Stimulated activated CD4-positive, alpha-beta T cell treated with anti-CD3 and anti-CD28 coated beads, Interleukin-2, amount 100 ng/mL, for 4 hours (primary cell): ENCODE data around the gene MTRF1L.
"Not testable (repeated sequence)": the region's sequence is repeated elsewhere in the genome, so short reads cannot be mapped to it uniquely, and the experiment has no call there.

Source experiments
- DNase-seq: peaks from one replicate; pipeline ENCODE4 v3.0.0-alpha.2; 2020; ENCODE audit warnings: low read depth

The MTRF1L gene

DNA sequence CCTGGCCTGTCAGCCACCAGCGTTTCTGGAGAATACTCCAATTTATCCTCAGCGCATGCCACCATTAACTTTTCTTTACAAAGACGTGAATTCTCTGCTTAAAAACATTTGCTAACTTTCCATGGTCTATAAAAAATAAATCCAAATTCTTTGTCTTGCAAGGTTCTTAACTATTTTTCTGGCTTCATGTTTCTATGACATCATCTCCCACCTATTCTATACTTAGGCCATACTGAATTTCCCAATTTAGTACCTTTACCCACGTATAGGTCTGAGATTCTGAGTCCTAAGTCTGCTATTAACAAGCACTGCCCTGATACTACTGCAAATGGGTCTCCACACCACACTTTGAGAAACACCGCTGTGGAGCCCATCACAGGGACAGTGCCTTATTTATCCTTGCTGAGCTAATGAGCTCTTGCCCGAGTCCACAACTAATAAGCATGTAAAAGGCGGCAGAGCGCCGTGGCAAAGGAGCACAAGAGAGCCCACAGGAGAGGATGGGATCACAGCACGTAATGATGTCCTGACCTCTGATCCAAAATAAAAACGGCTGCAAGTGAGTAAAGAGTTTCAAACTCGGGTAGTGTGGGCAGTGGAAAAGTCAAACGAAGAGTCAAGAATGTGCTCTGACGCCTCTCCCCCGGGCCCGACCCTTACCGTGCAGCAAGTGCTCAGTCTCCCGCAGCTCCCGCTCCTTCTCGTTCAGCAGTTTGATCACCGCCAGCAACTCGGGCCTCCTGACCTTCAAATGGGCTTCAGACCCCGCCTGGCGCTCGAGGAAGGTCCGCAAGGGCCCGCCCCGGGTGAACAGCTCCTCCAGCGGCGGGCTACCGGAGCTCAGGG, 519 bp downstream of the MTRF1L start:
- peak; percentile 9 for DNase-seq

DNA sequence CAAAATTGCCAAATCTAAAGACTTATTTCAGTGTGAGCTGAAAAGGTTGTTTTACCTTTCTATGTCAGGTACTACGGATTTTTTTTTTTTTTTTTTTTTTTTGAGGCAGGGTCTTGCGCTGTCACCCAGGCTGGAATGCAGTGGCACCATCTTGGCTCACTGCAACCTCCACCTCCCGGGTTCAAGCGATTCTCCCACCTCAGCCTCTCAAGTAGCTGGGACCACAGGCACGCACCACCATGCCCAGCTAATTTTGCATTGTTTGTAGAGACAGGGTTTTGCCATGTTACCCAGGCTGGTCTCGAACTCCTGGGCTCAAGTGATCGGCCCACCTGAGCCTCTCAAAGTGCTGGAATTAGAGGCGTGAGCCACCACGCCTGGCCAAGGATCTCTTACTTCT, 1.7 kb downstream of the MTRF1L start:
- not testable (repeated sequence) for DNase-seq

DNA sequence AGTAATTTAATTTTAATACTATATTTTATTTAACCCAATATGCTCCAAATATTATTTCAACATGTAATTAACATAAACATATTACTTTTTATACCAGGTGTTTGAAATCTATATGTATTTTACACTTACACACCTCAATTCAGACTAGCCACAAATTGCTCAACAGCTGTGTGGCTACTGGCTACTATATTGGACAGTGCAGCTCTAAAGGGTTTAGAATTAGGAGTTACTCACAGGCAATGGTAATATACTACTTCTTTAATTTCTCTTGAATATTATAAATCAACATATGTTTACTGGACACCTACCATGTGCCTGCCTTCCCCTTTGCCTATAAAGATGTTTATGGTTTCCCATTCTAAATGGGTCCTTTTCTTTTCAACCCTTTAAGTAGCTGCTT, 2.3 kb downstream of the MTRF1L start:
- no peak for DNase-seq

DNA sequence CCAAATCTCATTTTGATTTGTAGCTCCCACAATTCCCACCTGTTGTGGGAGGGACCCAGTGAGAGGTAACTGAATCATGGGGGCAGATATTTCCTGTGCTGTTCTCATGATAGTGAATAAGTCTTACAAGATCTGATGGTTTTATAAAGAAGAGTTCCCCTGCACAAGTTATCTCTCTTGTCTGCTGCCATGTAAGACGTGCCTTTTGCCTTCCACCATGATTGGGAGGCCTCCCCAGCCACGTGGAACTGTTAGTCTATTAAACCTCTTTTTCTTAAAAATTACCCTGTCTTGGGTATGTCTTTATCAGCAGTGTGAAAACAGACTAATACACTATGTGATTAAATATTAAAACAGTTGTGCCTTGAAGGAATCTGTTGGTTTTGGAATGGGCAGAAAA, 3.0 kb downstream of the MTRF1L start:
- not testable (repeated sequence) for DNase-seq

DNA sequence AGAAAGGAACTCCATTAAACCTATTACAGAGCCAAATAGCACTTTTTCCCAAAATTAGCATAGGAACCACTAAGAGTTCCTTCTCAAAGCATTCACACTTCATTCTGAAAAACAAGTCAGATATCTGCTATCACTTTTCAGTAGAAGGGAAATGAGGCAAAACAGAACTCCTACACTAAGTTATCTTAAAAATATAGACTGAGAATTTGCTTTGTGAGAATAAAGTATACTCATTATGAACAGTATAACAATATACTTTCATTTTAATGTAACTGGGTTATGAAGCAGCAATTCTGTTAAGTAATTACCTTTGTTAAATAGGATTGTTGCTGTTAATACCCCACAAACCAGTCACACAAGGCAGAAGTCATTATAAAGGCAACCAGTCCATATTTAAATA, 8.7 kb downstream of the MTRF1L start:
- DNase-seq, result no peak

DNA sequence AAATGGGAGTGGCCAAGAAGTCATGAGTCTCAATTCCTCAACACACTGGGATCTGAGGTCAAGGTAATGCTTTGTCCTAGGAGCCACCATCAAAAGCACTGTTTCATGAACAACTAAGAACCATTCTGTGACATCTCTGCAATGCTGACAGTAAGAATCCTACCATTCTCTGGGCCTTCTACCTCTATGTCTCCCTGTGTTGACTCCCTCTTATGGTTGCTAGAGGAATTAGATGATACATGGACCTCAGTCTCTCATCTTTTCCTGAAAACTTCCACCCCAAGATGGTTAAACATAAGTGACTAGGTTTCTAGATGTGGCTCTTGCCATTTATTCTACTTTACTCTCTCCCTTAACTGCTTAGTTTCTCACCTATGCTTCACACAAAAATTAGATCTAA, 9.1 kb downstream of the MTRF1L start:
- DNase-seq, result no peak

DNA sequence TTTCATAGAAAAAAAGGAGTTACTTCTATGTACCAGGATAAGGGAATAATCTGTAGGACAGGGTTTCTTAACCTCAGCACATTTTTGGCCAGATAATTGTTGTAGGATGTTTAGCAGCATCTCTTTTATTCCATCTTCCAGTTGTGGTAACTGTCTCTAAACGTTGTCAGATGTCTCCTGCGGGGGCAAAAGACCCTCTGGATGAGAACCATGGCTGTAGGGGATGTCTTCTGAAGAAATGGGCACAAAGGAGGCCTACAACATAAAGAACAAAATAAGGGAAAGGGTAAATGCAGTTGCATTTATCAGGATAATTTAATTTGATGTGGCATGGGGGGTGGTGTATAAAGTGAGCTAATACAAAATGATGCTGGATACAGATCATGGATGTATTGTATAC, 15.5 kb downstream of the MTRF1L start:
- DNase-seq, result no peak

DNA sequence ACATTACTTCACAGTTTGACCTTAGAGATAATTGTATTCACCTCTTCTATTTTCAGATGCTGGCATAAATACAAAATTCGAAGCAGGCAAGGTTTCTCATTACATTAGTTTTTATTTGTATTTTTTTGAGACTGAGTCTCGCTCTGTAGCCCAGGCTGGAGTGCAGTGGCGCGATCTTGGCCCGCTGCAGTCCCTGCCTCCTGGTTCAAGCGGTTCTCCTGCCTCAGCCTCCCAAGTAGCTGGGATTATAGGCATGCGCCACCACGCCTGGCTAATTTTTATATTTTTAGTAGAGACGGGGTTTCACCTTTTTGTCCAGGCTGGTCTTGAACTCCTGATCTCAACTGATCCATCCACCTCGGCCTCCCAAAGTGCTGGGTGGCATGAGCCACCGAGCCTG, 17.2 kb downstream of the MTRF1L start:
- not testable (repeated sequence) for DNase-seq

DNA sequence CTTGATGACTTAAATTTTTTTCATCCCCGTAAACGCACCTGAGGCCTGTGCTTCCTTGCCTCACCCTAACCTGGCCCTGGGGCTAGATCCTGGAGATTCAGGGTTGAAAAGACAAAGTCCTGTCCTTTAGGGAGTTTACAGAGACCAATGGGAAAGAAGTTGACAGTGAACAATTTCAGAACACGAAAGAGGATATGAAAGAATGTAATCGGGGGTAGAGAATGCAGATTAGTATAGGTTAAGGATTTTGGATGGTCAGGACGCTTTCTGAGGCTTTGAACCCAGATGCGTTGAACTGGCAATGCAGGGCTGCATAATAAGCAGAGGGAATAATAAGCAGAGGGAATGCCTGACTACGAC, 18.0 kb downstream of the MTRF1L start:
- no peak for DNase-seq

DNA sequence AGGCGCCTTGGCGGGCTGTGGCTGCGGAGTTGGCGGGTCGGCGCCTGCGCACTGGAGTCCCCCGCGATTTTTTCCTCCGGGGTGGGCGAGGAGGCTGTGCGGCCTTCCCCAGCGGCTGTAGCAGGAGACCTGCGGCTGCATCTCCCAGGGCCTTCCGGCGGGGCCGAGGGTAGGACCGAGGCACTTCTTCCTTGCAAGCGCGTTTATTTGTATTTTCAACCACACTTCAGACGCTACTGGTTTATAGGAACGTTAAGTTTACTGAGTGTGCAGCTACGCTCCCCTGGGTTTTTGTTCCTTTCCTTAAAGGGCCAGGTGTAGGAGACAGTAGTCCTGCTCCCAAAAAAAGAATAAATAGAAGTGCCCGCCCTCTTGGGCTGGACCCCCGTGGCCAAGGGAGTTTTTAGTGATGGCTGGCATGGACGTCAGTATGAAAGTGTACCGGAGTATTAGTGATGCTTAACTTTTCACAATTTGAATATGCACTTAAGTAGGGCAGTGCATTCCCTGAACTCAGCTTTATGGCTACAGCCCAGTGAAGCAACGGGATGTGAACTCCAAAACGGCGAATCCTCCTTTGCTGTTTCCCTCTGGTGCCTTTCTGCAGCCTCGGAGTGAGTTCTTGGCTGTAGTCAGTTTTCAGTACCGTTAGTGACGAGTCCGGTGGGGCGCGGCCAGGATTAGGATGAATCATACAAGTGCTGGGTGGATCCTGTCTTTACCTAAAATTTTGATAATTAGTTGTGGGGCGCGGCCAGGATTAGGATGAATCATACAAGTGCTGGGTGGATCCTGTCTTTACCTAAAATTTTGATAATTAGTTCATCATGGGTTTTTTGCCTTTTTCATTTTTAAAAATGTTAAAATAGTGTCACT, 18.6 kb downstream of the MTRF1L start:
- peak; percentile 89 for DNase-seq

DNA sequence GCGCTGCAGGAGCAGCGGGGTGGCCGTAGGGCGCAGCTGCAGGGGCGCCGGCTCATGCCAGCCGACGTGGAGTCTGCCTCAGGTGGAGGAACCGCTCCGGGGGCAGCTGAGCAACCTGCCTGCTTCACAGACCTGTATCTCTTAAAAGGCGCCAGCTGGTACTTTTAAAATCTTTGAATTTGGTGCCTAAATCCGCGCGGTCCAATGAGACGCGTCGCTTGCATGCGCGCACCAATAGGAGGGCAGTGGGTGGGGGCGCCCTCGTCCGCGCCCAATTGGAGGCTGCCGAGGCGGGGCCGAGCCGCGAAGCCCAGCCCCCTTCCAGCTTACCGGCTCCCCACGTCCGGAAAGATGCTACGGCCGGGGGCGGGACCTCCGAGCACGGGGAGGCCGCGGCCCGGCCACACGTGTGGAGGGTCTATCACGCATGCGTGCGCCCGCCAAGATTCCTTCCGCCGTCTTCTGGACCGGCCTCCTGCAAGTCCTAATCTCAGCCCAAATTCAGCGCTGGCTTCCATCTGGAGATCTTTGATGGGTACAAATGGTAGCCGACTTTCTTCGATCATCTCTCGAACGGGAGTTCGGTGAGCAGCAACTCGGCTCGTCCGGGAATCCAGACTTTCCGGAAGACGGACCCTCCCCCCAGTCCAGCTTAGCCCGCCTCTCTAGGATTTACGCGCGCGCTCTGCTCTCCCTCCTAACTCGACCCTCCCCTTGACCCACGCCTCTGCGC, 19.4 kb downstream of the MTRF1L start, which contains the start of gene FBXO5:
TSS of gene FBXO5 (minus strand) at position 138 of the 733 bp plus-strand sequence. CDS start at position 56, 82 bp downstream.
- DNase-seq, result peak; percentile 97

DNA sequence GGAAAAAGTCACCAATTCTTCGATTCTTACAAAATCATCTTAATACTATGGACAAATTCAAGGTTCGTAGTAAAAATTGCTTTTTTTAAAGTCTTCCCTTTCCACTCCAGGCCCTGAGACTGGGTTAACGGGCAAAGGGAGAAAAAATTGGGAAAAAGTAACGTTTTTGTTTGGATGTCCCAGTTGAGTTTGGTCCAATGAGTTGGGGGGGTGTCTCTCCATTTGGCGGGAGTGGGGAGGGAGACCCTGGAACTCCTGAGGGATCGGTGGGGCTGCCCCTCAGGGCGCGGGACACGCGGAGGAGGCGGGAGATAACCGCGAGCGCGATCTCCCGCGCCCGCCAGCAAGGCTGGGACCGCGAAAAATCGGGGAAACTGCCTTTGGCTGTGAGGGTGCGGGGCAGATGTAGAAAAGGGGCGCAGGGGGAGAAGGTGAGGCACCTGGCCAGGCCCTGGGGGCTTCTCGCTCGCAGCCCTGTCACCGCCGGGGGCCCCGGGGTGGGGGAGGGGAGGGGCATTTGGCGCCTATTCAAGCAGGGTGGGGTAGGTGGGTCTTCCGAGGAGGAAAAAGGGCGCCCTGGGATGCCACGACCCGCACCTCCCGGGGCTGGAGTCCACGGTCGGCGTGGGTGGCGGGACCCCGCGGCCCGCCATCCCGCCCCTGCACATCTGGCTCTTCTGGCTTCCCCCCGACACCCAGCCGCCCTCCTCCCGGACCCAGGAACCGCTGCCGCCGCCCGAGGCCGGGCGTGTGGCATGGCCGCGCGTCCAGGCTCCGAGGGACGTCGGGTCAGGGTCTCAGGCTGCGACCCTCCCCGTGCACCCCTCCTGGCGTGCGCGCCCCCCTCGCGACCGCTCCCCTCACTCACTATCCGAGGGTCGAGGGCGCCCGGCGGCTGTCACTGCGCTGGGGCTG, 20.3 kb downstream of the MTRF1L start:
- DNase-seq, result no peak

DNA sequence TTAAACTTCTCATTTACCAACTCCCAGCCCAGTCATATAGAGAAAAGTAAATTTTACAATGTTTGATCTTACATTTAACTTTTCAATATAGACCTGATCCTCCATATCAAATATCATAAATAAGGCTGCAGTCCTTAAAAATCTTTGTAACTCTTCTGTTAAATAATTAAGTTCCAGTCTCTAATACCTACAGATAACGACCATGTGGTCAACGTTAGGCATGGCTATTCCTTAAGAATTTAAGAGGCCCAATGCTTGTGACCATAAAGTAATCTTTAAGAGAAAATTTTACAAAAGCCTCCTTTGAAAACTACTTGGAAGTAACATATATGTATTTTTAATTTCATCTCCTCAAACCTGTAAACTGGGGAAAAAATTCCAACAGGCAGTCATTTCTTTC, 21.3 kb downstream of the MTRF1L start:
- no peak for DNase-seq

DNA sequence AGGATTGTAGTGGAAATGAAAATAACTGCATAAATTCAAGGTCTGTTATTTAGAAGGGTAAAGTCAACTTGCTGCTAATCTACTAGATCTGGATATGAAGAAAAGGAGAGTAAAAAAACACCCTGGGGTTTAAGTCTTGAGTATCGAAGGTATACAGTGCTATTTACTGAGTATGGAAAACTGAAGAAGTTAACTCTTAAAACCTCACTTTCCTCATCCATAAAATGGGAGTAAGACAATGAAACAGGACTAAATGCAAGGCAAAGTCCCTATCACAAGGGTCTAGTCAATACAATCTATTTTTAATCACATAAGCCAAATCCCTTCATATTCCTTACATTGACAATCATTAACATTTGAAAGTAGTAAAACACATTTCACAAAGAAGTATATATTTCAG, 21.9 kb downstream of the MTRF1L start:
- no peak for DNase-seq

DNA sequence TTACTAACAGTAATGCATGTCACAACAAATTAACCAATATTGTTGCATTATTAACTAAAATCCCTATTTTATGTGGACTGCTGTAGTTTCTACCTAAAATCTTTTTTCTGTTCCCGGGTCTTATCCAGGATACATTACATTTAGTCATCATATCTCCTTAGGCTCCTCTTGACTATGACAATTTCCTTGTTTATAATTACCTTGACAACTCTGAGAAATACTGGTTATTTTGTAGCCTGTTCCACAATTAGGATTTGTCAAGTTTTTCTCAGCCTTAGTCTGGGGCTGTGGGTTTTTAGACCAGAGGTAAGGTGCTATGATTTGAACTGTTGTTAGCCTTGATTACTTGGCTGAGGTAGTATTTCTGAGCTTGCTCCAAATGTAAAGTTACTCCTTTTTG, 23.4 kb downstream of the MTRF1L start:
- DNase-seq, result no peak

DNA sequence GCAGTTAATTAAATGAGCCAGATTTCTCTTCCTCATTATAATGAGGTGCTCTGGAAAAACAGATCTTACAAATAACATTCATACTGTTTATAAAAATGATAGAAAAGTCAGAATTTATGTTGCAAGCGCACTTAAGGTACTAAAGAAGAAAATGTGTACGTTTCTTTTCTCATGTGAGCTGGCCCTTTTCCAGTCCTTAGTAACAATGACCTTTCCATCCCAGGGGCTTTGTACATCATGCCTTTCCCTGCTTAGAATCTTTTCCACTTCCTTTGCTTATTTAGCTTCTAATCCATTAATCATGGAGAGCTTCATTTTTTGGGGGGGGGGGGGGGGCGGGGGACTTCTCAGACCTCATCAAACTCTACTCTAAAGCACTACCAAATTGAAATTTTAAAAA, 24.5 kb downstream of the MTRF1L start:
- no peak for DNase-seq

DNA sequence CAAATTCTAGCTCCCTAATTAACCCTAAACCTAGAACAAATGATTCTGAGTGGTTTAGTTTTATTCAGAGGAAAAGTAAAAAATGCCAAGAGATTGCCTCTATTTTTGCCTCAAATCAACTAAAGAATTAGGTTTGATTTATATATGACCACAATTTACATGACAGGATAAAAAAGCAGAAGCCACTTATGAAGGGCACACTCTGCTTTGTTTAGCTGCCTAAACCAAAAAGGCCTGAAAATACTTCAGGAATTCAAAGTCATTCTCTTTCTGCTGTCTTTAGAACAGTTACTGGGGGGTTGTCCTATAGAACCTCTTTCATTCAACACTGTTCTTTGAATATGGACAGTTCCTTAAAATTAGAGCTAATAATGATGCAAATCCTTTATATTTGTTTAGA, 25.0 kb downstream of the MTRF1L start:
- DNase-seq, result no peak

DNA sequence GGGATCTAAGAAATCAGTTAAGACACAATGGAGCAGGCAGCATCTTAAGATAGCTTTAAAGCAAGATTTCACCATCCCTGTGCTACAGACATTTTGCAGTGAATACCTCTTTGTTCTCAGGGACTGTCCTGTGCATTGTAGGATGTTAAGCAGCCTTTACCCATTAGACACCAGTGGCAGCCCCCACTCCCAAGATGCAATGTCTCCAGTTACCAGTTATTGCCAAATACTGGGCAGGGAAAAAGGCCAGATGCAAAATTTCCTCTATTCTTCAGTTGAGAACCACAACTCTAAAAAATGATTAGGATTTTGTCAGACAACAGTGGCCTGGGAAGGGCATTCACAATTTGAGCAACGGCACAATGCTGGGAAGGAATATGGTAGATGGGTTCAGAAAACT, 25.8 kb downstream of the MTRF1L start:
- DNase-seq, result no peak

DNA sequence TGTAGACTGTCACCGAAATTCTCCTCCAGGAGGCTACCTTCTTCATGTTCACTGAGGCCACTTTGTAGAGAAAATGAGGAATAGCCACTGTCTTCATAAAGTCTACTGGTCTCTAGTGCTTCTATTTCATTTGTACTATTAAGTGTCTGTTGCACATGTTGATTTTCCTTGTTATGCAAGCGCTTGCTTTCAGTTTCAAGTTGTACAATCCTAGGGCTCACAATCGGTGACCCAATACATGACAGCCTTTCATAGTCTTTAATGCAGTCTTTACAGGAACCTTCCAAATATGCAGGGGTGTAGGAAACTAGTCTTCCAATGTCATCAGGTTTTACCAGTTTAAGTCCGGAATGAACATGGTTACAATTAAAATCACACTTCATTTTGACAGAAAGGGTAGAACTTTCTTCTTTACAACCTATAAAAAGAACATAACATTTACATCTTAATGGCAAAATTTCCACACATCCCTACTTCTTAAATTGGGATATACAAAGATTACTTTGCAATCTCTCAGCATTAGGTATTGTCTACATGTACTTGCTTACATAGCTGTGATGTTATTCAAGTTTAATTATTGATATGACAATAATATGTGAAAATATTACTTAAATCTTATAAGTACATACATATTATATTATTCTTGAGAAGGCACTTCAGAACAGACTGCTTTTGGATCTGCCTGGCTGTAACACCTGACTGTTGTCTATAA, 27.1 kb downstream of the MTRF1L start:
- DNase-seq, result no peak

DNA sequence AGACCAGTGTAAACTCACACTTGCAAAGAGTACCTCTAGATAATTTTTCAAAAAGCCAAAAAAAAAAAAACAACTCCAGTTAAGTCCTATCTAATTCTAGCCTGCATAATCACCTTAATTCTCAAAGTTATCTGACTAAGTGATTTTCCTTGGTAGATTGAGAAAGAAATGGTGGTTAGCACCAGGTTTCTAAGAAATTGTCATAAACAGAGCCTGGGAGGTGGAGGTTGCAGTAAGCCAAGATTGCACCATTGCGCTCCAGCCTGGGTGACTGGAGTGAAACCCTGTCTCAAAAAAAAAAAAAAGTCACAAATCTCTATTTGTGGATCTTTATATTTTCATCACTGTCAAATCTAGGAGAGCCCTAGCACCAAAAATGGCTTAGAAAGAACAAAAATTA, 28.6 kb downstream of the MTRF1L start:
- DNase-seq, result no peak
